HTR-8/SVneo (cell line): ENCODE measurements around the gene ANKMY2.

Source experiments
- DNase-seq: peaks from one replicate; pipeline ENCODE4 v3.0.0; 2011; ENCODE audit warnings: low spot score, mixed read lengths; ENCODE audit not compliant: insufficient read length
- FAIRE-seq: peaks from 2 replicates; lab custom pipeline; 2011; peaks lifted over from hg19 to GRCh38; lab: Jason Lieb, UNC

Gene ANKMY2

GRCh38 chr7:16587790-16588189 is 57.8 kb downstream of the ANKMY2 start:
- FAIRE-seq (no peak), DNase-seq (no peak)

GRCh38 chr7:16587129-16587528 is 58.4 kb downstream of the ANKMY2 start:
- DNase-seq (no peak), FAIRE-seq (no peak)

- no peak for DNase-seq
- FAIRE-seq = no peak
Measured at GRCh38 chr7:16586081-16586874, 59.3 kb downstream of the ANKMY2 start.

- DNase-seq (no peak), FAIRE-seq (no peak)
Measured at GRCh38 chr7:16585540-16585939, 60.0 kb downstream of the ANKMY2 start.

GRCh38 chr7:16583834-16584233 is 61.7 kb downstream of the ANKMY2 start:
- DNase-seq = no peak
- no peak for FAIRE-seq

GRCh38 chr7:16581286-16581685 is 64.3 kb downstream of the ANKMY2 start:
- FAIRE-seq (no peak), DNase-seq (no peak)

GRCh38 chr7:16579216-16579615 is 66.3 kb downstream of the ANKMY2 start:
- DNase-seq (no peak), FAIRE-seq (no peak)

- DNase-seq = no peak
Measured at GRCh38 chr7:16571941-16572340, 73.6 kb downstream of the ANKMY2 start.

GRCh38 chr7:16564909-16565426 is 80.6 kb downstream of the ANKMY2 start:
- DNase-seq (peak; percentile 53), FAIRE-seq (no peak)

More at GRCh38 chr7:16571941-16572340, 73.6 kb downstream of the ANKMY2 start:
- FAIRE-seq = no peak

- FAIRE-seq (no peak), DNase-seq (no peak)
Measured at GRCh38 chr7:16564023-16564380, 81.6 kb downstream of the ANKMY2 start.

- no peak for DNase-seq
- FAIRE-seq = no peak
Measured at GRCh38 chr7:16563281-16564022, 82.1 kb downstream of the ANKMY2 start.

GRCh38 chr7:16562456-16563220 is 82.9 kb downstream of the ANKMY2 start:
- no peak for FAIRE-seq

GRCh38 chr7:16561943-16562342 is 83.6 kb downstream of the ANKMY2 start:
- no peak for FAIRE-seq
- no peak for DNase-seq

More at GRCh38 chr7:16562456-16563220, 82.9 kb downstream of the ANKMY2 start:
- DNase-seq = no peak

GRCh38 chr7:16559497-16560179 is 85.9 kb downstream of the ANKMY2 start:
- DNase-seq (no peak), FAIRE-seq (no peak)

- FAIRE-seq (no peak), DNase-seq (no peak)
Measured at GRCh38 chr7:16558761-16559302, 86.7 kb downstream of the ANKMY2 start.

- no peak for FAIRE-seq
Measured at GRCh38 chr7:16556359-16556758, 89.2 kb downstream of the ANKMY2 start.

GRCh38 chr7:16554518-16555236 is 90.9 kb downstream of the ANKMY2 start:
- FAIRE-seq = no peak
- no peak for DNase-seq

More at GRCh38 chr7:16556359-16556758, 89.2 kb downstream of the ANKMY2 start:
- DNase-seq = no peak

- DNase-seq (no peak), FAIRE-seq (no peak)
Measured at GRCh38 chr7:16550671-16551070, 94.9 kb downstream of the ANKMY2 start.
